GM13977 (cell line): ENCODE data around the gene SUPT16H.

Experiments used
- DNase-seq: peaks from one replicate; pipeline ENCODE4 v3.0.0; 2012; ENCODE audit warnings: low spot score
- CTCF ChIP-seq: IDR thresholded peaks from 2 replicates; pipeline ENCODE4 v1.5.1; 2012; ENCODE audit warnings: mild to moderate bottlenecking, control low read depth; ENCODE audit not compliant: insufficient read depth; ENCODE audit errors: extremely low read depth, missing control alignments
- in situ Hi-C: fragments of 300-500 bp; cut with MboI; formaldehyde crosslinking; loops from one replicate; pipeline ENCODE4 v1.12.0; 2022; ENCODE audit warnings: low sequenced_read_pairs, low pct_unique_long_range_greater_than_20kb, mixed read lengths, inconsistent platforms; ENCODE audit not compliant: unreplicated experiment

Gene SUPT16H

GRCh38 chr14:21383848-21384493 is at the start of gene SUPT16H:
SUPT16H (minus strand) TSS chr14:21384019; CDS start chr14:21383927, 92 bp downstream.
- in situ Hi-C loops = no loop called here
- DNase-seq = peak; percentile 85

GRCh38 chr14:21431126-21431525 is 47.3 kb upstream of the SUPT16H start:
- TF ChIP-seq CTCF = no peak
- in situ Hi-C loops = no loop called here
- DNase-seq = no peak

More at GRCh38 chr14:21383848-21384493, at the start of gene SUPT16H:
- TF ChIP-seq CTCF = no peak

GRCh38 chr14:21428930-21429329 is 45.1 kb upstream of the SUPT16H start:
- in situ Hi-C loops = no loop called here
- no peak for TF ChIP-seq CTCF
- DNase-seq = no peak

GRCh38 chr14:21426692-21427091 is 42.9 kb upstream of the SUPT16H start:
- TF ChIP-seq CTCF = no peak
- in situ Hi-C loops = no loop called here
- DNase-seq = no peak

- in situ Hi-C loops = no loop called here
- no peak for TF ChIP-seq CTCF
- no peak for DNase-seq
Observed at GRCh38 chr14:21419528-21419927, 35.7 kb upstream of the SUPT16H start.

GRCh38 chr14:21415329-21415728 is 31.5 kb upstream of the SUPT16H start:
- no peak for TF ChIP-seq CTCF
- in situ Hi-C loops = no loop called here
- DNase-seq = no peak
